ENCODE results near the gene LRRC47.
"Not testable (repeated sequence)": the region's sequence is repeated elsewhere in the genome, so short reads cannot be mapped to it uniquely, and the experiment has no call there.

The LRRC47 gene

DNA sequence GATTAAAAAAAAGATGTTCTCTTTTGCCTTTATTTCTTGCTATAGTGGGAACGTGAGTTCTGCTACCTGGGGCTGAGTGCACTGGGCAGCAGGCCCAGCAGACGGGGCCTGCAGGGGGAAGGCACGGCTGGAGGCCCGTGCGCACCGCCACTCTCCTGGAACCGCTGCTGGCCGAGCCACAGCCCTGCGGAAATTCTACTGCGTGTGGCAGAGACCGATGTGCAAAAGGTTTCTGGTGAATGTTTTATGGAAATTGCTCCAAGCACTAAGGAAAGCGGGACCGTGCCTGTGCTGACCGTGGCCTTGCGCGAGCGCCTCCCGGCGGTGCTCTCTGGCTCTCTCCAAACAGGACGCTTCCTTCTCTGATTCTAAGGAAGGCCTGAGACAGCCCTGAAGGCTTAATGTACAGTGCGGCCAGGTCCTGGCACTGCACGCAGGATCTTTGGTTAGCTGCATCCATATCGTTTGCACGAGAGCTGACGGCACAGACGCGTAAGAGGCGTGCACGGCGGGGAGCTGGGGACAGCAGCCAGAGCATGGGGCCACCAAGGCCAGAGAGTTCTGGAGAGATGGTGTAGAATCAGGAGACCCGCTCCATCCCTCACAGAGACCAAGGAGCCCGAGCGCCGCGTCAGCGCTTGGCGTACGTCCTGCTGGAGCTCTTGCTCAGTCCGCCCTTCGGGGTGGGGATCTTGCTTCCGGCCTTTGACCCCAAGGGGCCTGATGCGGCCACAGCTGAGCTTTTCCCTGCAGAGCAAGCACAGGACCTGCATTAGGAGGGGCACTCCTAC lies 18.7 kb upstream of the LRRC47 start:
- no peak for DNase-seq

DNA sequence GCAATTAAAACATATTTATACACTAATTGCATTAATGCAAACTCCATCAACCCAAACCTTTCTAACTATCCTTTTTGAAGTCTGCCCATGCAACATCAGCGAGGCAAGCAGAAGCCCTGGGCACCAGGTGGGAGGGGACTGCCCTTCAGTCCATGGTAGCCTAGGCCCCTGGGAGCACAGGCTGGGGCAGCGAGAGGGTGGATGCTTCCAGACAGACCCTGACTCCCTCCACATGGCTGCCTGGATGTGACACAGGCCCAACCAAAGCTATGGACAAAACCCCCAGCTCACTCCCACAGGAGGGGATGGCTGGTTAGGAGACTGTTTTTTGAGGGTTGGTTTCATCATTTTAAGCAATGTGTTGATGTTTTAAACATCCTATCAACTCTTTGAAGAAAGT lies 17.8 kb upstream of the LRRC47 start:
- no peak for DNase-seq

DNA sequence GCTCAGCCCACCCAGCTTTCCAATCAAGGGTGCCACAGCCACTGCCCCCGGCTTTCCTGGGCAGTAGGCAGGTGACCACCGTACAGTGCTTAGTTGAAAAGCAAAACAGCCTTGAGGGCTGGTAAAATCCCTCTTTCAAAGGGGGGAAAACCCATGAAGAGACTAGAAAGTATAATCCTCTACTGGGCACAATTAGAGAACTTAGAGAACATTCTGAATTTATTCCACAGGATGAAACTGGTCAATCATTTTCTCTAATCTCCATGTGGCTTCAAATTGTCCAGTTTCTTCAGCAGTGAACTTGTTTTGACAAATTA lies 15.3 kb upstream of the LRRC47 start:
- DNase-seq, result no peak

DNA sequence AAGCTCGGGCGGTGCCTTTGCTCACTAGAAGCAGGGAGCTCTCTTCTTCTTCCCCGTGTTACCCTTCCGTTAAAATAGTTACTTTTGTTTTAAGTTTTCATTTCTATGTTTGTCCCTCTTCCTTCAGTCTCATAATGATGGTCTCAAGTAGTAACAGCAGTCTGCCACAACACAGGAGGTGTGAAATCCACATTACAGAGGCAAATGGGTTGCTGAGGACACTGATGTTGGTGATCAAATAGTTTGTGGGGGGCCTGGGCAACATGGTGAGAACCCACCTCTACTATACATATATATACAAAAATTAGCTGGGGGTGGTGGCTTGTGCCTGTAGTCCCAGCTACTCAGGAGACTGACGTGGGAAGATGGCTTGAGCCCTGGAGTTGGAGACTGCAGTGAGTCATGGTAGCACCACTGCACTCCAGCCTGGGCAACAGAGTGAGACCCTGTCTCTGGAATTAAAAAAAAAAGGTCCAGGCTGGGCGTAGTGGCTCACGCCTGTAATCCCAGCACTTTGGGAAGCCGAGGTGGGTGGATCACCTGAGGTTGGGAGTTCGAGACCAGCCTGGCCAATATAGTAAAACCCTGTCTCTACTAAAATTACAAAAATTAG lies 14.0 kb upstream of the LRRC47 start:
- not testable (repeated sequence) for DNase-seq

DNA sequence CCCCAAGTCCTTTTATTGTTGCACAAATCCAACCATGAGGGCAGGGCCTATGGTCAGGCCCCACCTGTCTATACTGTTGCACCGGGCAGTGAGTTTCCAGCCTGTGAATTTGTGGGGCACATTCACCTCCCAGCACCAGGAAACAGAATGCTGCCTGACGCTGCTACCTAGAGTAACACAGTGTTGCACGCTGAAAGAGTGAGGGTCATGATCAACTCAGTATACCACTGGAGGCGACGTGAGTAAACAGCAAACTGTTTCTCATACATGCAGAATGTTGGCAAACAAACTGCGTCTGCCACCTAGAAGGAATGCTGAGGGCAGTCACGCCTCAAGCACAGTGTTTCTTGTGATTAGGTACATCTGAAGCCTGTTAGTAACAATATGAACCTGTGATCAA lies 13.4 kb upstream of the LRRC47 start:
- DNase-seq, result no peak

DNA sequence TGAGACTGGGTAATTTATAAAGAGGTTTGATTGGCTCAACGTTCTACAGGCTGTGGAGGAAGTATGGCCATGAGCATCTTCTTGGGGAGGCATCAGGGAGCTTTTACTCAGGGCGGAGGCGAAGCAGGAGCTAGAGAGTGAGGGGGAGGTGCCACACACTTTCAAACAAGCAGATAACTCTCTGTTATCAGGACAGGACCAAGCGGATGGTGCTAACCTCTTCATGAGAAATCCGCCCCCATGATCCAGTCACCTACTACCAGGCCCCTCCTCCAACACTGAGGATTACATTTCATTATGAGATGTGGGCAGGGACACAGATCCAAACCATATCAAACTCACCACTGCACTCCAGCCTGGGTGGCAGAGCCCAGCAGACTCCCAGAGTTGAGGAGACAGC lies 11.5 kb upstream of the LRRC47 start:
- DNase-seq, result no peak

DNA sequence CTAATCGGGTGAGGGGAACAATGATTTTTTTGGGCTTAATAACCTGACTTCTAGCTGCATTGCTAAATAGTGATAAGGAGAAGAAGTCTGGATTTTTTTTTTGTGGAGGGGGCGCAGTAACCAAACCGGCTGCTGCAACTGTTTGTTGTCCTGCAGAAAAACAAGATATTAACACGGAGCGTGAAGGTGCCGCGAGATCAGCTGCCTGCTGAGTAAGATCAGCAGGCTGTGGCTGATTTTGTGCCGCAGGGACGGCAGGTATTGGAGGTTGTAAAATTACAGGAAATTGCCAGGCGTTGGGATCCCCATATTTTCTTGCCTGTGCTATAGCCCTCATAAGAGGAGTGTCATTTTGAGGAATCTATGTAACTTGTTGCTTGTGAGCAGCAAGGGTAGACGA lies 8.7 kb upstream of the LRRC47 start:
- DNase-seq, result no peak

DNA sequence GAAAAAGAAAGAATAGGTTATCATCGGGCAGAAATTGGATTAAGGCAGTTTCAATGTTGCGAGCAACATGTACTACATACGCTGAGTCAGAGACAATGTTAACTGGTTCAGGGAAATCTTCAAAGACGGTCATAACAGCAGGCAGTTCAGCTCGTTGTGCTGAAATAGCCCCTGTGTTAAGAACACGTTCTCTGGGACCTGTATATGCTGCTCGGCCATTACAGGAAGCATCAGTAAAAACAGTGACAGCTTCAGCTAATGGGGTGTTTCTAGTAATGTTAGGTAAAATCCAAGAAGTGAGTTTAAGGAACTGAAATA lies 8.3 kb upstream of the LRRC47 start:
- not testable (repeated sequence) for DNase-seq

DNA sequence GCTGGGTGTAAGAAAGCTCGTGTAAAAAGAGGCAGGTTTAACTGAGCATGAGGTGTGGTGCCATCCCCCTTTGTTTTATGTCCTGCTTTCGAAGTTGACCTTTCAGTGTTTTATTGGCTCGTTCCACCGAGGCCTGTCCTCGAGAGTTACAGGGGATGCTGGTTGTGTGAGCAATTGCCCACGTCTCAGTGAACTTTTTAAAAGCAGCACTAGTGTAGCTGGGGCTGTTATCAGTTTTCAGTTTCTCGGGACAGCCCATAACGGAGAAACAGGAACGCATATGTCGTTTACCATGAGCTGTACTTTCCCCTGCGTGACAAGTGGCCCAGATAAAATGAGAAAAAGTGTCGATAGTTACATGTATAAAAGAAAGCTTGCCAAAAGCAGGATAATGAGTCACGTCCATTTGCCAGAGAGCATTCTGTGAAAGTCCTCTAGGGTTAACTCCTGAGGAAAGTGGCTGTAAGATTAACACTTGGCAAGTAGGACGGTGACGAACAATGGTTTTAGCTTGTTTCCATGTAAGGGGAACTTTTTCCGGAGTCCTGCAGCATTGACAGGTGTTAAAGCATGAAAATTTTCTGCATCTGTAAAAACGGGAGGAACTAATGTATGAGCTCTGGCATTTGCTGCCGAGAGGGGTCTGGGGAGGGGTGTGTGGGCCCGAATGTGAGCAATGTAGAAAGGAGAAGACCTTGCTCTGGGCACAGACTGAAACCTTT lies 7.8 kb upstream of the LRRC47 start:
- no peak for DNase-seq

DNA sequence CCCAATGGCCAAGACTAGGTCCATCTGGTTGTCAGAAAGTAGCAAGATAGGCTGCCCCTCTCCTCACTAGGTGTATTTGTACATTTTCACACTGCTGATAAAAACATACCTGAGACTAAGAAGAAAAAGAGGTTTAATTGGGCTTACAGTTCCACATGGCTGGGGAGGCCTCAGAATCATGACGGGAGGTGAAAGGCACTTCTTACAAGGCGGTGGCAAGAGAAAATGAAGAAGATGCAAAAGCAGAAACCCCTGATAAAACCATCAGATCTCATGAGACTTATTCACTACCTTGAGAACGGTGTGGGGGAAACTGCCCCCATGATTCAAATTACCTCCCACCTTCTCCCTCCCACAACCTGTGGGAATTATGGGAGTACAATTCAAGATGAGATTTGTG lies 4.5 kb upstream of the LRRC47 start:
- DNase-seq, result not testable (repeated sequence)

DNA sequence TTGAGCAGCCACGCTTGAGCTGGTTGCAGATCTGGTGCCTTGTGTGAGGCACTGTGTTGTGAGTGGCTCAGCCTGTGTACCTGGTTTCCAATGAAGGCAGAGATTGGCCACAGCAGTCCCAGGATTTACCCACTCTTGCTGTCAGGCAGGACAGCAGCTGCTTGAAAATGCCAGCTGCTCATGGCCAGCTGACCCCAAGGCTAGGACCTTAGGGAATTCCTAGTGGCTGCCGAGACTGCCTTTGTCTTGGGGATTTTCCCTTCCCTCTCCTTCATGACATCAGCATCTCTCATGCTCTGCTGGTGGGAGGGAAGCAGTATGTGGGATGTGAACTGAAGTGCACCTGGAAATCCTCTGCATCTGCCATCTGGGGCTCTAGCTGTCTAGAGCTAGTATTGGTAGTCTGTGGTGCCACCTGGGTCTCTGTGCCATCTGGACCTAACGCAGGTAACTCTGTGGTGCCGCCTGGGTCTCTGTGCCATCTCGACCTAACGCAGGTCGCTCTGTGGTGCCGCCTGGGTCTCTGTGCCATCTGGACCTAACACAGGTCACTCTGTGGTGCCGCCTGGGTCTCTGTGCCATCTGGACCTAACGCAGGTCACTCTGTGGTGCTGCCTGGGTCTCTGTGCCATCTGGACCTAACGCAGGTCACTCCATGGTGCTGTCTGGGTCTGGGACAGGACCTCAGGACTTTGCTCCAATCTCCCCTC lies 3.8 kb upstream of the LRRC47 start:
- no peak for DNase-seq

DNA sequence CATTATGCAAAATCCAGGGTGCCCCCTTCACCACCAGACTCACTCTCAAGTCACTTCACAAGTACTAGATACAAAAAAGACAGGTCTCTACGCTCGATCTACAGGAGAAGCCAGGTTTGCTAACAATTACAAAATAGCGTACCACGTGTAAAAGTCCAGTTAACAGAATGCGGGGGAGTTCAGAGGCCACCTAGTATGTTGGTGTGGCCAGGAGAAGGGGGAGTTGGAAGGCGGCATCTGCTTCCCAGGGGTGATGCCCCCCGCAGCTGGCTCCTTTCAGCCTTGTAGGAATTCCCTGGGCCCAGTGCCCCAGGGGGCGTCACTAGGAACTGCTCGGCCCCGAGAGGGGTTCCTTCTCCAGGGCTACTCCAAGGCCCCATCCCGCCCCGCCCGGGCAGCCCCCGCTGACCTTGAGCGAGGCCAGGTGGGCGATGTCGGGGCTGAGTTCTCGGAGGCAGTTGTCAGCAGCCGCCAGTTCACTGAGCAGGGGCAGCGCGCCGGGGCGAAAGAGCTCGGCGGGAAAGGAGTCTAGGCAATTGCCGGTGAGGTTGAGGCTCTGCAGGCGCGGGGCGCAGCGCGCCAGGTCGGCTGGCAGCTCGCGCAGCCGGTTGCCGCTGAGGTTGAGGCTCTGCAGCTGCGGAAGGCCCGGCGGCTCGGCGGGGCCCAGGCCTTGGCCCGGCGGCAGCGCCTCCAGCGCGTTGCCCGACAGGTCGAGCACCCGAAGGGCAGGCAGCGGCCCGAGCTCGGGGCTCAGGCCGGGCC lies 664 bp downstream of the LRRC47 start:
- DNase-seq, result no peak

DNA sequence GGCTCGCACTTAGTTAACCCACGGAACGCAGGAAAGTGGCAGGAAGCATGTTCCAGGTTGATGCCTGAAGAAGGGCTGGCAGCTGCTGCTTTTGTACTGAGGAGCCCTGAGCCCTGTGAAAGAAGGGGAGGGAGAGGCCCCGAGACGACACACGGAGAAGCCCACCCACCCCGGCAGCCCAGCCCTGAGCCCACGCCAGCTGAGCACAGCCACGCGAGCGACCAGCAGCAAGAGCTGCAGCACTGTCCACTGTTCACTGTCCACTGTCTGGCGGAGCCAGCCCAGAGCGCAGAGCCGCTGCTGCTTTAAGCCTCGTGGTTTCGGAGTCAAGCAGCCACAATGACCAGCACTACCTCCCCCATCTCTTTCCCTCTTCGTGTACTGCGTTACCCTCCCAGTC lies 5.3 kb downstream of the LRRC47 start:
- DNase-seq, result no peak

DNA sequence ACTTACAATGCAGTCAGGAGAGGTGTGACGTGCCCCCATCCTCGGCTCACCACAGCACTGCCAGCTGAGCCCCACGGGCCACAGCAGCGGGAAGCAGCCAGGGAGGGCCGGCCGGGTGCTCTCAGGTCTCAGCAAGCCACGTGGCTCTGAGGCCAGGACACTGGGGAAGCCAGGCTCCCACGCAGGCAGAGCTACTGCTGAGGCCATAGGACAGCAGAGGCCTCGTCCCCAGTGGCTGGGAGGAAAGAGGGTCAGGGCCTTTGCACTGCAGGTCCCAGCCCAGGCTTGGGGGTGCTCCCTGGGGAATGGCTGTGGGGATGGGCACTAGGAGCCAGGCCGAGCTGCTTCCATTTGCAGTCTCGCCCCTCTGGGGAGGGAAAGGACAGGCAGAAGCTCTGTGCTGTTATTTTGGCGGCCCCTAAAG lies 5.8 kb downstream of the LRRC47 start:
- DNase-seq, result no peak

DNA sequence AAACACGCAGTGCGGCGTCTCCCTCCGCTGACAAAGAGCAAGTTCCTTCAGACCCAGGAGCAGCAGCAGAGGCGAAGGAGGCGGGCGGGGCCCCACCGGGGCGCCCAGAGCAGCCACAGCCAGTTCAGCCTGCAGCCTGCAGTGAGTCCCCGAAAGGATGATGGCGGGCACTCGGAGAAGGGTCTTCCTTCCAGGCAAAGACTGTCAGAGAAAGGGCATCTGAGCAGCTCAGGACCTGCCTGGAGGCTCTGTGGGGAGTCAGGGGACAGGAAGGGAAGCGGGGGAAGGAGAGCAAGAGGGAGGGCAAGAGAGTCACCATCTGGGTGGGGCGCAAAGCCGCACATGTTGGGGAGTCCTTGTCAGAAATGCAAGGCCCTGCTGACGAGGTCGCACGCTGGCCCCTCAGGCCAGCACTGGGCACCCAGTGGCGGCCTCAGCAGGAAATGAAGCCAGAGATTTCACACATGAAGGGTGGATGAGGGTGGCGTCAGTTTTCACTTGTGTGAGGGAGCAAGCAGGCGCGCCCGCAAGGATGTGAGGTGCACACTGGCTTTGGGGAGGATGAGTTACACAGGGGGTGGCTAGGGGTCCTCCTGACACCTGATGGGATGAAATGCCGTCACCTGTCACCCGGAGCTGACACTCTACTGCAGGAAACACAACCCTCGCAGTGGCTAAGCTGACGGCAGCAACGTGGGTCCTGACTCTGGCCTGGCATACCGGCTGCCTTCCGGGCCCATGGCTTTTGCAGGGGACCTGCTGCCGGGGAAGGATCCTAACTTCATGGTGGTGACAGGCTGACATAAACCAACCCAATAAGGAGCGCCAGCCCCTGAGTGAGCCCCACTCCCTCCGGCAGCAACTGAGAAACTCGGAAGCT lies 6.6 kb downstream of the LRRC47 start:
- DNase-seq, result no peak

DNA sequence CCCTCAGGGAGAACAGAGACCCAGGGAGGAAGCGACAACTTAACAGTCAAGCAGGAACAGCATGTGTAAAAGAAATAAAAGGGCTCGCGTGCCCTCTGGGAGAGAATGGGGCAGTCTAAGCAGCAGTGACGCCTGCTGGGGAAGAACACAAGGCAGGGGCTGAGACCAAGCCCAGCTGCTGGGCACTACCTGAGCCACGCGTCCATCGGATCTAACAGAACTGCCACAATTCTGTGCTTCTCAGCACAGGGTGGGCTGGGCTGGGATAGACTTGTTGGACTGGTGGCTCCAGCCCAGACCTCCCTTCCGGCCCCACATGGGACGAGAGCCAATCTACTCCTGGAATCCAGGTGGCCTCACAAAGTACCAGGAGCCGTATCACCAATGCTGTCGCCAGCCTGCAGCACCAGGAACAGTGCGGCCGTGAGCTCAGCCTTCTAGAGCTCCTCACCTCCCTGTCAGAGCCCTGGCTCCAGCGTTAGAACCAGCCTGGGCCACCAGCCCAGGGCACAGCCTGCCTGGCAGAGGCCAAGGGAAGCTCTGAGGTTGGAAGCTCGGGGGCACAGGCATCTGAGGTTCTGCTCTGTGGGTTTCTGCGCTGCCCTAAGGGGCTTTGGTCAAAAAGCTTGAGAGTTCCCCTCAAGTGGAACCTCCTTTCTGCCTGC lies 7.4 kb downstream of the LRRC47 start:
- DNase-seq, result no peak

DNA sequence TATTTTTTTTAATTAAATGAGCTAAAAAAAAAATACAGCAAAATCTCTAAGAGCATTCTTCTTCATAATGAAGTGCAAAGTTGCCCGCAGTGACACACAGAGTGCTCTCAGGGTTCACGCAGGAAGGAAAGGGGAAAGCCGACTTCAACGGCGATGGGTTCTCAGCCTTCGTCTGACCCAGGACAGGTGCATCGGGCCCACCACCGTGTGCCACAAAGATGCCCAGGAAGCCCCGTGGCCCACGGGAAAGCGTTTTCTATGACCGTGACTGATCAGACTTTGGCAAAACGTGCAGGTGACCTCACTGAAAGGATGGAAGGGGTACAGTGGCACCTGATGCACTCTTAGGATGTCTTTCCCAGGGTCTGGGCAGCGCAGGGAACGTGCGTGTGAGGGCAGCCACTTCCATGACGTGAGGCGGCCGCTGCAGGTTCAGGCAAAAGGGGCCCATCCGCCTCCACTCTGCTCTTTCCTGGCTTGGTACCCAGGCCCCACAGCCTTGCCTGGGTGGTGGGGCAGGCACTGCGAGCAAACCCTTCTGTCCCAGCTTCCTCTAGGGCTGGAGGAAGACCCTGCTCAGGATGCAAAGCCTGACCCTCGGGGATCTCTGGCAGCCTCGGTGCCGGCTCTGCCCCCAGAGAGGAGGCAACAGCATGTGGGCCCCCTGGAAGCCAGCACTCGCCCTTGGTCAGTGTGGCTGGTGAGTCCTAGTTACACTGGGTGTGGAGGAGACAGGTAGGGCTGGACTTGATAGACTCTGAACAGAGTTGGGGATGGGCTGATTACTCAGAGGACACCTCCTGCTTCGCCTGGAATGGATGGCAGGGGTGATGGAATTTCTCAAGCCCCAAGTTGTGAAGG lies 8.3 kb downstream of the LRRC47 start:
- DNase-seq, result no peak

DNA sequence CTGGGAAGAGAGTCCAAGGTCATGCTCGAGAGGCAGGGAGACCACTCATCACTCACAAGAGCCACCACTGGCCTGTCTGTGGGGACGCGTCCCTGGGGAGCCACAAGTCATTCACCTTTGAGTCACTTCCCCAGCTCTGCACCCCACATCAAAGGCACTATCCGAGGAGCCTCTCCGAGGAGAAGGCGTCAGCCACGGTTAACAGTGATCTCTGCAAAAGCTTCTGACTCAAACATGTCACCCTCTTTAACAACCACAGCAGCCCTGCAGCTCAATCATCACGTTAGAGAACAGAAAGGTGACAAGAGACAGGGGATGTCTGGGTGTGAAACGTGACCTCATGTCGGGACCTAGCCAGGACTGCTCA lies 9.0 kb downstream of the LRRC47 start:
- peak; percentile 51 for DNase-seq

DNA sequence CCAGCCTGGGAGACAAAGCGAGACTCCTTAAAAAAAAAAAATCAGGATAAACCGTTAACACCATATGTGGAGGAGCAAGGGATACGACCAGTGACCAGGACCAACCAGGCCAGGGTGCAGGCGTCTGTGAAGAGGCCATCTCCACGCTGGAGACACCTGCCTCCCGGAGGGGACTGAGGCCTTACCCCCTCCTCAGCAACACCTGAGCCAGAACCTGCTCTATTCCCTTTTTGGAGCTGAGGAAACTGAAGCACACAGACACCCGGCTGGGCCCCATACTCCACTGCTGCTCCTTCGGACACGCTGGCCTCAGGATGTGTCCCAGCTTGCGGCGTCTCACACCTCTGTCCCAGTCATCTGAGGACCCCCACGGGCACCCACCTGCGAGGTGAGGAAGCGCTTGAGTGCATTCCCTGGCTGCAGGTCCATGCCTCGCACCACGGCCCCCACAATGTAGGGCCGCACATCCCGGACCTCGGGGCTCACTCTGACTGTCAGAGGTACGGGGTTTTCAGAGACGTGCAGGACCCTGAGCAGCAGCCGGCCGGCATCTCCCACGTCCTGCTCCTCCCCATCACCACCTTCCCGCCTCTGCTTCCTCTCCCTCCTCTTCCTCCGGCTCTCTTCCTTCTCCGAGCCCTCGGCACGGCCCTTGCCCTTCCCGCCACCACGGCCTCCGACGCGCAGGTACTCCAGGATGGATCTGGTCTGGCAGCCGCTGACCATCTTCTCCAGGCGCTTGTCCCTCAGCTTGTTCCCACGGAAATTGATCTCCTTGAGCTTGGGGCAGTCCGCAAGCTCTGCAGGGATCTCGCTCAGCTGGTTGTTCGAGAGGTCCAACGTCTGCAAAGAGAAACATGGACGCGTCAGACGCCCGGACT lies 9.6 kb downstream of the LRRC47 start:
- no peak for DNase-seq
